Measurements from ENCODE around the gene RYR2. TPM values are rescaled to one million over a fixed set of nuclear protein-coding genes. Genes with fewer than 3 reads are reported as not detected.

RYR2 gene
- total RNA-seq, 1 donor from 2014 or later: 828 TPM

GRCh38 chr1:237029240-237029639 lies 12.7 kb upstream of the RYR2 start:
- ATAC-seq: no peak
- intact Hi-C loops (cut with micrococcal nuclease): no loop called here
- DNase-seq: no peak

DNA sequence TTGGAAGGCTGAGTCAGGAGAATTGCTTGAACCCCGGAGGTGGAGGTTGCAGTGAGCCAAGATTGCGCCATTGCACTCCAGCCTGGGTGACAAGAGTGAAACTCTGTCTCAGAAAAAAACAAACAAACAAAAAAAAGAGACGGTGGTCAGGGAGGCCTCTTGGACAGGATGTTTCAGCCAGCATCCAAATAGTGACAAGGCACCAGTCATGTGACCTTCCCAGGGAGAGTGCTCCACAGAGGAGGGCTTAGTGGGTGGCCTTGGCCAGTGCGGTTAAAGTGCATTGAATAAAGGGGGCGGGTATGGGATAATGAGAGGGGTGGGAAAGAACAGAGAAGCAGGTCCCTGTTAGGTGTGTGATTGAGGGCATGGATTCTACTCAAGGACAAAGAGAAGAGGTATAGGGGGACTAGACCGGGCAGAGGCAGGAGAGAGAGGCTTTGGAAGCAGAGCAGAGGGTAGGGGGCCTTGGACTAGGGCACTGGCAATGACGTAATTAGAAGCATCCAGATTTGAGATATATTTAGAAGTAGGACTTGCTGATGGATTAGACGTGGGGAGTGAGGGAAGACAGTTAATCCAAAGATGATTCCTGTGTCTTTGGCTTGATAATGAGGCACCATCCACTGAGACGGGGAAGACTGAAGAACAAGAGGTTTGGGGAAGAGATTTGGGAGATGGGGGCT lies 12.0 kb upstream of the RYR2 start:
- intact Hi-C loops (cut with micrococcal nuclease): no loop called here
- DNase-seq (no peak), ATAC-seq (no peak)

- ATAC-seq (peak; percentile 81), DNase-seq (no peak)
- intact Hi-C loops (cut with micrococcal nuclease): no loop called here
Measured at GRCh38 chr1:237031480-237031879, 10.5 kb upstream of the RYR2 start.

DNA sequence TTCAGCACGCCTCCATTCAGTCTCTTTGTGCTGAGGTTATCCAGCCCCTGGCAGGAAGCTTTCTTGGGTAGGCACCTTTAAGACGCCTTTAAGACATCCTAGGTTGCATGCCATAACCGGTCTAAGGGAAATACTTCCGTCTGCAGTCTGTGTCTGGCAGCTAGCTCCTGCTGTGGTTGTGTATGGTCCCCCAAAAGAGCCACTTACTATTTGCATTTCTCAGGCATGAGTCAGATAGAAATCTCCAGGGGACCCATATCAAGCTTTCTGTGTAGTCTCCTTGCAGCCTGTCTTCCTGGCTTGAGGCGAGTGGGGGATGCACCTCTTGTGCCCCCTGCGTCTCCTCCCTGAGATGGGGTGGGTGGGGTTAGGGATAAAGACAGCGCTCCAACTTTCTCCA lies 10.0 kb upstream of the RYR2 start:
- DNase-seq (no peak), ATAC-seq (peak; percentile 6)
- intact Hi-C loops (cut with micrococcal nuclease): no loop called here

GRCh38 chr1:237033061-237033460 lies 8.9 kb upstream of the RYR2 start:
- no peak for DNase-seq
- intact Hi-C loops (cut with micrococcal nuclease): no loop called here

GRCh38 chr1:237033804-237034203 lies 8.2 kb upstream of the RYR2 start:
- no peak for DNase-seq
- intact Hi-C loops (cut with micrococcal nuclease): no loop called here
- peak; percentile 43 for ATAC-seq

More at GRCh38 chr1:237033061-237033460, 8.9 kb upstream of the RYR2 start:
- ATAC-seq: peak; percentile 4

DNA sequence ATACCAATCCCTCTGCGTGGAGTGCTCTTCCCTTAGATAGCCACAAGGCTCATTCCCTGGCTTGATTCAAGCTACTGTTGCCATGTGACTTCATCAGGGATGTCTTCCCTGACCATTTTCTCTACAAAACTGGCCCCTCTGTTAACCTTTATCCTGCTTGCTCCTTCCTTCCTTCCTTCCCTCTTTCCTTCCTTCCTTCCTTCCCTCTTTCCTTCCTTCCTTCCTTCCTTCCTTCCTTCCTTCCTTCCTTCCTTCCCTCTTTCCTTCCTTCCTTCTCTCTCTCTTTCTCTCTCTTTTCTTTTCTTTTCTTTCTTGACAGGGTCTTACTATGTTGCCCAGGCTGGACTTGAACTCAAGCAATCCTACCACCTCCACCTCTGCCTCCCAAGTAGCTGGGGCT lies 6.2 kb upstream of the RYR2 start:
- intact Hi-C loops (cut with micrococcal nuclease): no loop called here
- DNase-seq: no peak
- no peak for ATAC-seq

DNA sequence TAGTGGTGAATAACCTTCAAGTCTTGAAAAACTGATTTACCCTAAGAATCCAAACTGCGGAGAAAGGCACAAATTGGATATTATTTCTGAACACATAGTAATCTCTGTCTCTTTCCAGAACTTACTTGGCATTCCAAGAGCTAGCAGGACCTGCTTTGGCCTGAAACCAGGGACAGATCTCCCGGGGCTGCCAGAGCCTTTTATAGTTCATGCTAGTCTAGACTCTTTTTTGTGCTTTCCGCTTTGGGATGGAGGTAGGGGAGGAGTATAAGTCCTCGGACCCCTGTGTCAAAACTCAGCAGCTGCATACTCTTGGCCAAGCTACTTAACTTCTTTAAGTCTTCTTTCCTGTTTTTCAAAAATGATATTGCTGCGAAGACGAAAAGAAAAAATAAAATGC lies 3.8 kb upstream of the RYR2 start:
- peak; percentile 39 for DNase-seq
- ATAC-seq: no peak
- intact Hi-C loops (cut with micrococcal nuclease): no loop called here

DNA sequence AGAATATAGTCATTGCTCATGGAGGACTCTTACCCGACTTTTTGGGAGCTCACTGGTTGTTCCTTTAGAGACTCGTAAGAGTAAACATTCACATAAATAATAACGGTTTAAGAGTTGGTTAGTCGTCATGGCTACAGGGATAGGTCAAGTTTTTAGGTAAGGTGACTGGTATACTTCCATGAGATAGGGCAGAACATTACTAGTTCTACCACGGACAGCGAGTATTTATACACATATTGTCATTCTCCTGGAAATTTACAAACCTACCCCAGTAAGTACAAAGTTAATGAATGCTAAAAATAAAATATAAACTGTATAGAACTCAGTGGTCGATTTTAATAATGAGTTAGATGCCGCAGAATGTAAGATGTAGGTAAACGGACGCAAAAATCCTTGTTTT lies 1.2 kb upstream of the RYR2 start:
- DNase-seq (no peak), ATAC-seq (no peak)
- intact Hi-C loops (cut with micrococcal nuclease): no loop called here

DNA sequence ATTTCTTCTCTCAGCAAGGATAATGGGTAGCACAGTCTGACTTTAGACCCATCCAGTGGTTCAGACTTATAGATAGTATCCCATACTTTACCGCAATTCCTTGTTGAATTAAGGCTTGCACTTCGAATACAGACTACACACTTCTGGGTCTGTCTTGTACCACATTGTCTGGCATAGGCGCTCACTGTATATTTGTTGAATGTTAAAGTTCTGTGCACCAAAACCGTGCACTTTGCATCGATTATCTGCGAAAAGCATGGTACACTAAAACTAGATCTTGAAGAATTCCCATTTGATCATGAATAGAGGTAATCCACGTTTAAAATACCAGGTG lies 556 bp upstream of the RYR2 start:
- intact Hi-C loops (cut with micrococcal nuclease): no loop called here
- DNase-seq: no peak
- peak; percentile 7 for ATAC-seq

DNA sequence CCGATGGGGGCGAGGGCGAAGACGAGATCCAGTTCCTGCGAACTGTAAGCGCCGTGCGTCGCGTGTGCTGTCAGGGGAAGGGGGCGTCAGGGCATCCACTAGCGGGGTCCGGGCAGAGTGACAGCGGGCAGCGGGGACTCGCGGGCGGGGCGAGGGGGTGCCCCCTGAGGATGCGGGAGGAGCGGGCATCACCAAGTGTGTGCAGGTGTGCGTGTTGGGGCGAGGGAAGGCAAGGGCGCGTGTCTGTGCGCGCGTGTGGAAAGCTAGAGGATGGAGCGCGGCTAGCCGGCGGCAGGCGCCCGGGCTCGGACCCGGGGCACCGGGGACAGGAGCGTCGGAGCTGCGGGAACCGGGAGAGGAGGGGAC lies 525 bp downstream of the RYR2 start:
- DNase-seq: peak; percentile 33
- intact Hi-C loops (cut with micrococcal nuclease): no loop called here
- no peak for ATAC-seq

GRCh38 chr1:237042892-237043576 lies 1.1 kb downstream of the RYR2 start:
- intact Hi-C loops (cut with micrococcal nuclease): no loop called here
- DNase-seq: peak; percentile 83
- peak; percentile 60 for ATAC-seq

DNA sequence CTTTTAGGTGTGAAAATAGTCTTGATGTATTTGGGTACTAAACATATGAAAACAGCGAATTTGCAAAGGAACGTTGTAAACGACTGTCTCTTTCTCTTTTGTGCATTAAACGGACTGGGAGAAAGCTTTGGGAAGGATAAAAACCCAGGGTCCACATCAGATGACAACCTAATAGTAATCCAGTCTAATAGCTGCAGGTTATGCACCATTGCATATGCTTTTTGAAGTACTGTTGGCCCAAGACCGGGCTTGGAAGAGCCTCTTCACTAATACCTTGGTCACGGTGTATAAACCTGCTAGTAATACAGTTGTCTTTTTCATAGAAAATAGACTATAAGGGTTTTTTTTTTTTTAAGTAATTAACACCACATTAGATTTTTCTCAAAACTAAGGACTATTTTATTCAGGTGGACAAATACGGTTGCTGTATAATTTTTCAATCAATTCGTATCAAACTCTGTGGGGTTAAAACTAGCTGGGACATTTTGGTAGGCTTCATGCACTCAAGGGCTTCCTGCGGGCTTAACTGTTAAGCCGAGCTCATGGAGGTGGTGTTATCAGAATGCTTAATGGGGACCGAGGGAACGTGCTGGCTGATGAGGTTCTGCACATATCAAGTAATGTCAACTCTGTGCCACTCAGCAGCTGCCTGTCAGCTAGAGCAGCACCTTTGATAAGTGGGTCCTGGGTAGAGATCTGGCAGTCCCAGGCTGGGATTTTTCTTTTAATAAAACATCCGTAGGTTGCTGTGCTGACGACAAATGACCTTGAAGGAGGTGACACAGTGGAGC lies 2.1 kb downstream of the RYR2 start:
- intact Hi-C loops (cut with micrococcal nuclease): no loop called here
- DNase-seq (peak; percentile 67), ATAC-seq (peak; percentile 77)

GRCh38 chr1:237045278-237046016 lies 3.5 kb downstream of the RYR2 start:
- no peak for DNase-seq
- intact Hi-C loops (cut with micrococcal nuclease): no loop called here
- ATAC-seq: no peak

GRCh38 chr1:237048803-237049202 lies 6.8 kb downstream of the RYR2 start:
- intact Hi-C loops (cut with micrococcal nuclease): no loop called here
- ATAC-seq: no peak
- no peak for DNase-seq

GRCh38 chr1:237050185-237050584 lies 8.2 kb downstream of the RYR2 start:
- intact Hi-C loops (cut with micrococcal nuclease): no loop called here
- ATAC-seq: peak; percentile 45

GRCh38 chr1:237050915-237051314 lies 8.9 kb downstream of the RYR2 start:
- intact Hi-C loops (cut with micrococcal nuclease): no loop called here

More at GRCh38 chr1:237050185-237050584, 8.2 kb downstream of the RYR2 start:
- DNase-seq: no peak

DNA sequence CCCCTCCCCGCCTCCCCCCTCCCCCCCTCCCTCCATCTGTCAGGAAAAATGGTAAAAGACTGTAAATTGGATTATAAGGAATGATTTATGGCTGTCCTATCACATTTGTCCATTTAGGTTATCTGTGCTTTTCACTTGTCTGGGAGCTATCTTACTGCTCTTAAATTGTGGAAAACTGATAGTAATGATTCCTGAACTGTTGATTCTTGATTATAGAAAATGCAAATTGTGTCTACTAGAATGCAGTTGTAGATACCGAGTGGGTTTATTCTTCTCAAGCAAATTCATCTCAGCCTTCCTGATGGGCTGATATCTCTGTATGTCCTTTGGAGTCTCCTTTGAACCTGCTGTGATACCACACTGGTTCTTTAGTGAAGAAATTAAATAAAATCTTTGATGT lies 12.3 kb downstream of the RYR2 start:
- ATAC-seq: no peak
- no peak for DNase-seq
- intact Hi-C loops (cut with micrococcal nuclease): no loop called here

More at GRCh38 chr1:237050915-237051314, 8.9 kb downstream of the RYR2 start:
- ATAC-seq: no peak
- no peak for DNase-seq

DNA sequence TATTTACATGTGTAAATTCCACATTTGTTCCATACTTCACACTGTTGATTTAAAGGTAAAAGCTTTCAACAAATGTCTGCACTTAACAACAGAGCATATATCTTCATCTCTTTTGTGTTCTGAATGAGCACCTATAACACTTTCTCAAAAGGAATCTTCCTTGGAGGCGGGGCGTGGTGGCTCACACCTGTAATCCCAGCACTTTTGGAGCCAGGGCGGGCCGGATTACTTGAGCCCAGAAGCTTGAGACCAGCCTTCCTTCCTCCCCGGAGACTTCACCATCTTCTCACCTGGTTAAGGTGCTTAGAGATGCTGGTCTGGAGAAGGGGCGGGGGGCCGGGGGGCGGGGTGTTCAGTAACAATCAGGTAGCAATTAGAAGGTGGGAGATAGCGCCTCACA lies 16.5 kb downstream of the RYR2 start:
- intact Hi-C loops (cut with micrococcal nuclease): no loop called here
- ATAC-seq (no peak), DNase-seq (no peak)

- DNase-seq (no peak), ATAC-seq (peak; percentile 14)
- intact Hi-C loops (cut with micrococcal nuclease): no loop called here
Measured at GRCh38 chr1:237059244-237059643, 17.3 kb downstream of the RYR2 start.

All from left ventricle myocardium superior (tissue), 1 donor.